ENCODE data around the gene NANOGP8. TPM values are rescaled to one million over a fixed set of nuclear protein-coding genes. Genes with fewer than 3 reads are reported as not detected.

Gene NANOGP8
- total and polyA plus RNA-seq, 9 of the 15 experiments (the other 6 are each of a cell fraction or from before 2014, with no cell fraction given): not detected

DNA sequence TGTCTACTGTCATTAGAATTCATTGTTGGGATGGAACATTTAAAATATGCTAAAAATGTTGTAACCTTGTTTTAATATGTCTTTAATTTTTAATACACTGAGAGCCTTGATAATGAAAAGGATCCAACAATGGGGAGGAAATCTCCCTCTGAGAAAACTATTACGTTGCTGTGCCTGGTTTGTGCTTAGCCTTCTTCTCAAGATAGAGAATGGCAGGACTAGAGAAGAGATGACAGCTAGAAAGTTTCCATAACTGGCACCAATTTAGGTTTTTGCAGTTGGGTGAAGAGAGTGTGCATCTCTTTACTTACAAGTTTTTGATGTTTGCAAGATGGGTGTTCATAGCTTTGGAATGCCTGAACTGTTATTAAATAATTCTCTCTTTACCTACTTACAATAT lies 42.6 kb upstream of the NANOGP8 start (continued):
- TF ChIP-seq, protein P1, sequence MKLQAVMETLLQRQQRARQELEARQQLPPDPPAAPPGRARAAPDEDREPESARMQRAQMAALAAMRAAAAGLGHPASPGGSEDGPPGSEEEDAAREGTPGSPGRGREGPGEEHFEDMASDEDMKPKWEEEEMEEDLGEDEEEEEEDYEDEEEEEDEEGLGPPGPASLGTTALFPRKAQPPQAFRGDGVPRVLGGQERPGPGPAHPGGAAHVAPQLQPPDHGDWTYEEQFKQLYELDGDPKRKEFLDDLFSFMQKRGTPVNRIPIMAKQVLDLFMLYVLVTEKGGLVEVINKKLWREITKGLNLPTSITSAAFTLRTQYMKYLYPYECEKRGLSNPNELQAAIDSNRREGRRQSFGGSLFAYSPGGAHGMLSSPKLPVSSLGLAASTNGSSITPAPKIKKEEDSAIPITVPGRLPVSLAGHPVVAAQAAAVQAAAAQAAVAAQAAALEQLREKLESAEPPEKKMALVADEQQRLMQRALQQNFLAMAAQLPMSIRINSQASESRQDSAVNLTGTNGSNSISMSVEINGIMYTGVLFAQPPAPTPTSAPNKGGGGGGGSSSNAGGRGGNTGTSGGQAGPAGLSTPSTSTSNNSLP (IDR thresholded peaks at IDR 0.05; ENCODE audit: borderline replicate concordance, low read depth, low read length): no peak
- TF ChIP-seq ZBED1 (IDR thresholded peaks at IDR 0.05): no peak

DNA sequence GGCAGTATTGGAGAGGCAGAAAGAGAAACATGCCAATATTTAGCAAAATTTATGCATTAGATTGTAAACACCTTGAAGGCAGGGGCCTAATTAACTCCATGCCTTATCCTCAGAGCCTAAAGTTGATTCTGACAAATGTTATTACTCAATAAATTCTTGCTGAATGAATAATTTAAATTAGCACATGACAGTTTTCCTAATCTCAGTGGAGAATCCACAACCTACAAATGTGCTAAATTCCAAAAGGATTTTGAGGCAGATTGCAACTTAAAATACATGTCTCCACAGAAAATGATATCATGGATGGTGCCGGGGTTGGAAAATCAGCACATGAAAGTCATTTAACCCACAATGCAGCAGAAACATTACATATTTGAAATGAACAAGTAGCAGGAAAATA lies 41.1 kb upstream of the NANOGP8 start:
- no TSS peak for BruUV-seq (replicated peaks)
- Histone ChIP-seq H3K9me3 (replicated peaks; ENCODE audit: control insufficient read depth, insufficient read depth, low read depth, low read length) (no peaks in the 10 kb centered on the region; the same call in 1 of the 2 replicates), H3K36me3 (ENCODE audit: control insufficient read depth, insufficient read depth, low read length) (no peaks in the 10 kb centered on the region), H3K4me1 (replicated peaks in 1 of 2; ENCODE audit: control insufficient read depth in 2 of 2, insufficient read depth in 2 of 2, low read length in 2 of 2) (no peaks in the 10 kb centered on the region), H3K27ac (ENCODE audit: extremely low read depth, low read depth, low read length) (no peak overlapping the region), H2AFZ (ENCODE audit: low read depth, low read length) (no peak overlapping the region), H3K9ac (ENCODE audit: insufficient read depth in 1 of 2, low read depth in 2 of 2, low read length in 2 of 2) (no peak overlapping the region), H3K4me2 (ENCODE audit: insufficient read depth, low read length) (no peak overlapping the region), H3K4me3 (no peak overlapping the region), H3K9me1 (ENCODE audit: control insufficient read depth, insufficient read depth, low read length) (no peaks in the 10 kb centered on the region), H3K27me3 (ENCODE audit: control insufficient read depth in 2 of 2, insufficient read depth in 2 of 2, low read length in 2 of 2) (no peaks in the 10 kb centered on the region), H3K79me2 (ENCODE audit: control insufficient read depth, insufficient read depth, low read length) (no peaks in the 10 kb centered on the region), H4K20me1 (replicated peaks; ENCODE audit: control insufficient read depth, insufficient read depth, low read length) (no peaks in the 10 kb centered on the region)
- intact Hi-C loops (cut with micrococcal nuclease) (no loop called here), in situ Hi-C loops (cut with MboI) (no loop called here)
- TF ChIP-seq ESRRB (CRISPR knock-in tag; IDR thresholded peaks at IDR 0.05; ENCODE audit: borderline replicate concordance) (no peak), CC2D1A (IDR thresholded peaks at IDR 0.05) (no peak), ZBTB7A (IDR thresholded peaks at IDR 0.05; ENCODE audit: borderline replicate concordance, control insufficient read depth, low read depth, low read length) (no peak), MTA3 (IDR thresholded peaks at IDR 0.05; ENCODE audit: borderline replicate concordance) (no peak), ZNF316 (IDR thresholded peaks at IDR 0.05) (0 out of 2 replicates have a peak, but pooled peaks have one; percentile 12), SMARCC2 (IDR thresholded peaks at IDR 0.05; ENCODE audit: low read depth) (no peak)
- DNase-seq (ENCODE audit: extremely low read depth in 1 of 4, low spot score in 3 of 4) (no peak), ATAC-seq (no peak), FAIRE-seq (no peak)
- WGBS (ENCODE audit: insufficient coverage, low coverage, missing lambda C conversion rate): 56% methylated on average over 1 of the region's 1 CpG
- ChIA-PET POLR2A (no interaction called here), CTCF (ENCODE audit: low intra/inter-chr PET ratio) (no interaction called here)
